MM.1S (cell line): ENCODE measurements around the gene LAMA4.

ENCODE experiments used
- DNase-seq: peaks from one replicate; pipeline ENCODE4 v3.0.0-alpha.2; 2015
- H2AFZ ChIP-seq: fragments of 300-600 bp; sonication (generic); 2 replicates; pipeline ENCODE4 v1.6.0; 2016; ENCODE audit warnings: antibody characterized with exemption, low read length
- H3F3A ChIP-seq: fragments of 300-600 bp; sonication (generic); 2 replicates; pipeline ENCODE4 v1.6.1; 2016; ENCODE audit warnings: mild to moderate bottlenecking, antibody characterized with exemption, low read length, moderate library complexity, mixed read lengths; ENCODE audit not compliant: insufficient read depth
- H3K27ac ChIP-seq: fragments of 300-600 bp; sonication (generic); 2 replicates; pipeline ENCODE4 v1.5.1; 2016; ENCODE audit warnings: mild to moderate bottlenecking, low read length
- H3K27me3 ChIP-seq: fragments of 300-600 bp; sonication (generic); replicated peaks from 2 replicates; pipeline ENCODE4 v1.6.0; 2016; ENCODE audit warnings: low read length; ENCODE audit not compliant: insufficient read depth
- H3K36me3 ChIP-seq: fragments of 300-600 bp; sonication (generic); replicated peaks from 2 replicates; pipeline ENCODE4 v1.6.1; 2016; ENCODE audit warnings: mild to moderate bottlenecking, low read length, mixed read lengths; ENCODE audit not compliant: insufficient read depth
- H3K4me1 ChIP-seq: fragments of 300-600 bp; sonication (generic); 2 replicates; pipeline ENCODE4 v1.6.1; 2016; ENCODE audit warnings: low read length, mixed read lengths
- H3K4me2 ChIP-seq: fragments of 300-600 bp; sonication (generic); 2 replicates; pipeline ENCODE4 v1.6.0; 2016; ENCODE audit warnings: low read depth, low read length
- H3K4me3 ChIP-seq: fragments of 300-600 bp; sonication (generic); 2 replicates; pipeline ENCODE4 v1.5.1; 2016; ENCODE audit warnings: low read length, mixed read lengths
- H3K79me2 ChIP-seq: fragments of 300-600 bp; sonication (generic); 2 replicates; pipeline ENCODE4 v1.6.1; 2016; ENCODE audit warnings: mixed run types, low read length, mixed read lengths
- H3K9ac ChIP-seq: fragments of 300-600 bp; sonication (generic); 2 replicates; pipeline ENCODE4 v1.6.1; 2016; ENCODE audit warnings: low read length, mixed read lengths
- H3K9me2 ChIP-seq: fragments of 300-600 bp; sonication (generic); replicated peaks from 2 replicates; pipeline ENCODE4 v1.6.1; 2016; ENCODE audit warnings: mild to moderate bottlenecking, low read length, mixed read lengths; ENCODE audit not compliant: insufficient read depth
- H3K9me3 ChIP-seq: fragments of 300-600 bp; sonication (generic); replicated peaks from 2 replicates; pipeline ENCODE4 v1.6.1; 2016; ENCODE audit warnings: mild to moderate bottlenecking, low read length, mixed read lengths; ENCODE audit not compliant: insufficient read depth
- H4K20me1 ChIP-seq: fragments of 300-600 bp; sonication (generic); 2 replicates; pipeline ENCODE4 v1.6.1; 2016; ENCODE audit warnings: mild to moderate bottlenecking, low read length, moderate library complexity, mixed read lengths; ENCODE audit not compliant: insufficient read depth
- CTCF ChIP-seq: fragments of 300-600 bp; sonication (generic); IDR thresholded peaks from 2 replicates; pipeline ENCODE4 v1.5.1; 2016; ENCODE audit warnings: antibody characterized with exemption, low read length, mixed read lengths
- EZH2 ChIP-seq: fragments of 300-600 bp; sonication (generic); optimal IDR thresholded peaks from 2 replicates; pipeline ENCODE3; 2017; ENCODE audit warnings: low read depth, mild to moderate bottlenecking, antibody characterized with exemption, low read length, mixed read lengths
- EZH2phosphoT487 ChIP-seq: fragments of 300-600 bp; sonication (generic); IDR thresholded peaks from 2 replicates; pipeline ENCODE4 v1.6.1; 2018; ENCODE audit warnings: antibody characterized with exemption, low read length

Gene LAMA4

GRCh38 chr6:112233847-112234246 is 20.5 kb downstream of the LAMA4 start:
- Histone ChIP-seq H2AFZ (no peak overlapping the region), H3K4me2 (no peak overlapping the region), H3K27me3 (no peaks in the 10 kb centered on the region), H3K9me3 (no peaks in the 10 kb centered on the region), H3K79me2 (no peaks in the 10 kb centered on the region), H3K9me2 (no peaks in the 10 kb centered on the region), H3K27ac (no peak overlapping the region), H3K4me1 (no peaks in the 10 kb centered on the region), H3K4me3 (no peak overlapping the region), H3F3A (no peaks in the 10 kb centered on the region), H3K9ac (no peak overlapping the region), H4K20me1 (no peaks in the 10 kb centered on the region), H3K36me3 (no peaks in the 10 kb centered on the region)
- TF ChIP-seq CTCF (no peak), EZH2 (no peak), EZH2phosphoT487 (no peak)
- DNase-seq: no peak

GRCh38 chr6:112232845-112233256 is 21.5 kb downstream of the LAMA4 start:
- H3K4me1 ChIP-seq: no peaks in the 10 kb centered on the region
- no peaks in the 10 kb centered on the region for H3K36me3 ChIP-seq
- H3K4me2 ChIP-seq: no peak overlapping the region
- H3K4me3 ChIP-seq: no peak overlapping the region
- DNase-seq: no peak
- no peaks in the 10 kb centered on the region for H3K9me3 ChIP-seq
- no peaks in the 10 kb centered on the region for H3F3A ChIP-seq
- no peaks in the 10 kb centered on the region for H3K27me3 ChIP-seq
- TF ChIP-seq EZH2 (no peak), EZH2phosphoT487 (no peak), CTCF (no peak)
- H4K20me1 ChIP-seq: no peaks in the 10 kb centered on the region
- H2AFZ ChIP-seq: no peak overlapping the region
- H3K27ac ChIP-seq: no peak overlapping the region
- H3K9ac ChIP-seq: no peak overlapping the region
- no peaks in the 10 kb centered on the region for H3K9me2 ChIP-seq
- no peaks in the 10 kb centered on the region for H3K79me2 ChIP-seq

- H3K9ac ChIP-seq: no peak overlapping the region
- H3K4me3 ChIP-seq: no peak overlapping the region
- H3F3A ChIP-seq: no peaks in the 10 kb centered on the region
- DNase-seq: no peak
- H4K20me1 ChIP-seq: no peaks in the 10 kb centered on the region
- H3K27me3 ChIP-seq: no peaks in the 10 kb centered on the region
- TF ChIP-seq EZH2phosphoT487 (no peak), EZH2 (no peak), CTCF (no peak)
- no peaks in the 10 kb centered on the region for H3K9me2 ChIP-seq
- no peaks in the 10 kb centered on the region for H3K36me3 ChIP-seq
- no peaks in the 10 kb centered on the region for H3K4me1 ChIP-seq
- H3K79me2 ChIP-seq: no peaks in the 10 kb centered on the region
- no peak overlapping the region for H3K27ac ChIP-seq
- H3K4me2 ChIP-seq: no peak overlapping the region
- H2AFZ ChIP-seq: no peak overlapping the region
- no peaks in the 10 kb centered on the region for H3K9me3 ChIP-seq
Observed at GRCh38 chr6:112231594-112232060, 22.7 kb downstream of the LAMA4 start.

- H2AFZ ChIP-seq: no peak overlapping the region
- H3K9ac ChIP-seq: no peak overlapping the region
- H4K20me1 ChIP-seq: no peaks in the 10 kb centered on the region
- no peak overlapping the region for H3K27ac ChIP-seq
- H3K27me3 ChIP-seq: no peaks in the 10 kb centered on the region
- no peaks in the 10 kb centered on the region for H3K36me3 ChIP-seq
- DNase-seq: no peak
- no peak overlapping the region for H3K4me3 ChIP-seq
- no peaks in the 10 kb centered on the region for H3F3A ChIP-seq
- TF ChIP-seq EZH2phosphoT487 (no peak), EZH2 (no peak)
- no peaks in the 10 kb centered on the region for H3K79me2 ChIP-seq
- H3K4me2 ChIP-seq: no peak overlapping the region
- no peaks in the 10 kb centered on the region for H3K4me1 ChIP-seq
- H3K9me2 ChIP-seq: no peaks in the 10 kb centered on the region
- H3K9me3 ChIP-seq: no peaks in the 10 kb centered on the region
Observed at GRCh38 chr6:112231164-112231563, 23.2 kb downstream of the LAMA4 start.
